ENCODE data around the gene TCEAL3. TPM values are rescaled to one million over a fixed set of nuclear protein-coding genes. Genes with fewer than 3 reads are reported as not detected.
A peak's percentile ranks its signal among the peaks of the same experiment; 100 is the strongest.

TCEAL3 gene
- total RNA-seq, 6 experiments from 2014 or later = 54.3 to 75.5 (median 62.7) TPM

- no peak for TF ChIP-seq CTCF (IDR thresholded peaks at IDR 0.05)
- Mint-ChIP-seq H3K4me1 (ENCODE audit: low read depth) (no peaks in the 10 kb centered on the region), H3K9me3 (no peaks in the 10 kb centered on the region), H3K36me3 (ENCODE audit: low read depth) (no peaks in the 10 kb centered on the region), H3K4me3 (no peak overlapping the region), H3K27ac (no peak overlapping the region), H3K27me3 (ENCODE audit: insufficient read depth) (no peaks in the 10 kb centered on the region)
- no peak for DNase-seq
Observed at GRCh38 chrX:103571121-103571520, 36.6 kb upstream of the TCEAL3 start.

DNA sequence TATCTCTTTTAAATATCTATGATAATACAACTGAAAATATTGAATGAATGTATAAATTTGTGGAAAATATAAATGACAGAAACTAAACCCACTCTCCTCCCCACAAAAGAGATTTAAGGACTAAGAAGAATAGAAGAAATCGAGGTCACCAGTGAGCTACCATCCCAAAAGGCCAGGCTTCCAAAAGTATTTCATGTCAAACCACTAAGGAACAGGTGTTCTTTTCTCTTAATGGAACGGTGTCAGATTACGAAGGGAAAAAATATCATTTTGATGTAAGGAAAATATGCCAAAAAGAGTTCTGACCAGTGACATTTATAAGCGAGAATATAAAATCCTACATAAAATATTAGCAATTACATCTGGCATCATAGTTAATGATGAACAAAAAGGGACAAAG lies 36.0 kb upstream of the TCEAL3 start:
- H3K9me3 Mint-ChIP-seq = no peaks in the 10 kb centered on the region
- no peak for DNase-seq
- no peaks in the 10 kb centered on the region for H3K27me3 Mint-ChIP-seq (ENCODE audit: insufficient read depth)
- no peaks in the 10 kb centered on the region for H3K36me3 Mint-ChIP-seq (ENCODE audit: low read depth)
- H3K27ac Mint-ChIP-seq = no peak overlapping the region
- no peak overlapping the region for H3K4me3 Mint-ChIP-seq
- no peak for TF ChIP-seq CTCF (IDR thresholded peaks at IDR 0.05)
- no peaks in the 10 kb centered on the region for H3K4me1 Mint-ChIP-seq (ENCODE audit: low read depth)

DNA sequence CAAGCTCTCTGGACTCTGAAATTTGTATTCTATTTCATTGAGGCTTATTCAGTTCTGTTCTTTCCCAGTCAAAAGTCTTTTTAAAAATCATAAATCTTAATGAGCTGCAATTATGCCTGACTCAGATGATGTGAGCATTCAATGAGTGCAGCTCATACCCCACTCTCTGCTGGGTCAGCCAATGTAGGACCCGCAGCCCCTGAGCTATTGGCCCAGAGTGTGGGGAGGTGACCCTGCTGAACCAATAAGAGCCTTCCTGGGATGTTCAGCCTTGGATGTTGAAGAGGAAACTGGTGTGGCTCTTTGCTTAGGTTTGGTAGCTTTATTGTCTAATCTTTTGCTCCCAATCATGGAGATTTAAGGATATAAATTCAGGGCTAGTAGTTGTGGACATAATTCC lies 34.6 kb upstream of the TCEAL3 start:
- no peak overlapping the region for H3K27ac Mint-ChIP-seq
- no peaks in the 10 kb centered on the region for H3K27me3 Mint-ChIP-seq (ENCODE audit: insufficient read depth)
- no peaks in the 10 kb centered on the region for H3K4me1 Mint-ChIP-seq (ENCODE audit: low read depth)
- H3K4me3 Mint-ChIP-seq = no peak overlapping the region
- no peaks in the 10 kb centered on the region for H3K9me3 Mint-ChIP-seq
- TF ChIP-seq CTCF (IDR thresholded peaks at IDR 0.05) = no peak
- DNase-seq = no peak
- no peaks in the 10 kb centered on the region for H3K36me3 Mint-ChIP-seq (ENCODE audit: low read depth)

GRCh38 chrX:103584596-103584995 lies 23.2 kb upstream of the TCEAL3 start:
- no peak for DNase-seq
- no peak overlapping the region for H3K27ac Mint-ChIP-seq
- H3K4me3 Mint-ChIP-seq = peak overlapping the region; percentile 93; the same call in 1 of the 2 replicates
- peaks cover 17% of the 10 kb centered on the region for H3K36me3 Mint-ChIP-seq (ENCODE audit: low read depth)
- no peak for TF ChIP-seq CTCF (IDR thresholded peaks at IDR 0.05)
- H3K9me3 Mint-ChIP-seq = no peaks in the 10 kb centered on the region
- peaks cover 10% of the 10 kb centered on the region for H3K4me1 Mint-ChIP-seq (ENCODE audit: low read depth)
- H3K27me3 Mint-ChIP-seq (ENCODE audit: insufficient read depth) = no peaks in the 10 kb centered on the region

- no peaks in the 10 kb centered on the region for H3K9me3 Mint-ChIP-seq
- H3K36me3 Mint-ChIP-seq (ENCODE audit: low read depth) = peaks cover 20% of the 10 kb centered on the region
- H3K4me3 Mint-ChIP-seq = peak within 1 kb of the TSS; percentile 93
- peaks cover 10% of the 10 kb centered on the region for H3K4me1 Mint-ChIP-seq (ENCODE audit: low read depth)
- DNase-seq = no peak
- H3K27me3 Mint-ChIP-seq (ENCODE audit: insufficient read depth) = no peaks in the 10 kb centered on the region
- H3K27ac Mint-ChIP-seq = peak within 1 kb of the TSS; percentile 85
- TF ChIP-seq CTCF (IDR thresholded peaks at IDR 0.05) = no peak
Observed at GRCh38 chrX:103585411-103586313, 22.1 kb upstream of the TCEAL3 start, which contains the start of gene TCEAL4. Gene TCEAL4 (plus strand): TSS chrX:103585515. CDS start chrX:103586676, 1,161 bp downstream.
